Putamen (tissue), 1 donor: ENCODE results near the gene SOAT2.
"Not testable (repeated sequence)": the region's sequence is repeated elsewhere in the genome, so short reads cannot be mapped to it uniquely, and the experiment has no call there.

ENCODE experiments used
- DNase-seq: peaks from one replicate; pipeline ENCODE4 v3.0.0-alpha.2; 2016; ENCODE audit warnings: low spot score

The SOAT2 gene

DNA sequence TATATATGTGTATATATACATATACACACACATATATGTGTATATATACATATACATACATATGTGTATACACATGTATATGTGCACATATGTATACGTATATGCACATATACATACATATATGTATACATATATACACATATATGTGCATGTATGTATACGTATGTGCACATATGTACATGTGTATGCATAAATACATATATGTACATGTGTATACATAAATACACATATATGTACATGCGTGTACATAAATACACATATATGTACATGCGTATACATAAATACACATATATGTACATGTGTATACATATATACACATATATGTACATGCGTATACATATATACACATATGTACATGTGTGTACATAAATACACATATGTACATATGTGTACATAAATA, 43.9 kb downstream of the SOAT2 start:
- no peak for DNase-seq

GRCh38 chr12:53147653-53148052, 44.4 kb downstream of the SOAT2 start:
- no peak for DNase-seq

- no peak for DNase-seq
Observed at GRCh38 chr12:53151039-53151438, 47.8 kb downstream of the SOAT2 start.

- DNase-seq = no peak
Observed at GRCh38 chr12:53152390-53152789, 49.1 kb downstream of the SOAT2 start.

DNA sequence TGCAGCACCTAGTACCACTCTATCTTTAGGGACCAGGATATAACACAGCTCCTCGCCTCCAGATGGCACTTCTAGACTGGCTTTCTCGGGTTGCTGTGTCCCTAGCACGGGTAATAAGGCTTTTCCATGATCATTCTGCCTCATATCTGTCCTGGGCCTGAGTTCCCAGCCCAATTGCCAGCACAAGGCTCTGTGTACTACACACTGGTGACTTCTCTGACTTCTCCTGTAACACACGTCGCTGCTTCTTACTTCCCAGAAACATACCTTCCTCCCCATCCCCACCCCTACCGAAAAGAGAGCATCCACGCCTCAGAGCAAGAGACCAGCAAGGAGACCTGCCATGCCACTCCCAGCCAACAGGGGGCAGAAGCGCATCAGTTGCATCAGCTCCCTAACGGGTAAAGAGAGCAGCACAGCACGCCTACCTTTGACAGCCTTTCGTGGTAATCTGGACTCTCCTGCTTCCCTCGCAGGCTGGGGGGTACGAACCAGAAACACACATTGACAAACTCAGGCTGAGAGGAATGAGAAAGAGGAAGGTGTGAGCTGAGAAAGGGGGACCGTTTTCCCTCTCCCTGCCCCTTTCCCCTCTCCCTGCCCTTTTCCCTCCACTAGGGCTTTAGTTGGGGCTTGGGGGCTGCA, 56.0 kb downstream of the SOAT2 start:
- DNase-seq = peak; percentile 45

DNA sequence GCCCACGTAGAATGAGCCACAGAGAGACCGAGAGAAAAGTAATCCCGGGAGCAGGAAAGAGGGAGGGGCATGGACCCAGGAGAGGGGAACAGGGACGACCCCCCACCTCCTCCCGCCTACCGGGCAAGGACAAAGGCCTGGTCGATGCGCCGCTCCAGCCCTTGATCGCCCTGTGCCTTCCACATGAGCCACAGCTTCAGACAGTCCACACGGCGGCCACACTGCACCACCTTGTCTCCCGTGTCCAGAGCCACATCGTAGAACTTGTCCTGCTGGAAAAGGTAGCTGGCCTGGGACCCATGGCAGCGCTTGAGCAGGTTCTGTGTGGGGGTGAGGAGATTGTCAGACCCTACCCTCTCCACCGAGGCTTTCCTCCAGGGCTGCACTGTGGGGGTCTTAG, 56.7 kb downstream of the SOAT2 start:
- no peak for DNase-seq

DNA sequence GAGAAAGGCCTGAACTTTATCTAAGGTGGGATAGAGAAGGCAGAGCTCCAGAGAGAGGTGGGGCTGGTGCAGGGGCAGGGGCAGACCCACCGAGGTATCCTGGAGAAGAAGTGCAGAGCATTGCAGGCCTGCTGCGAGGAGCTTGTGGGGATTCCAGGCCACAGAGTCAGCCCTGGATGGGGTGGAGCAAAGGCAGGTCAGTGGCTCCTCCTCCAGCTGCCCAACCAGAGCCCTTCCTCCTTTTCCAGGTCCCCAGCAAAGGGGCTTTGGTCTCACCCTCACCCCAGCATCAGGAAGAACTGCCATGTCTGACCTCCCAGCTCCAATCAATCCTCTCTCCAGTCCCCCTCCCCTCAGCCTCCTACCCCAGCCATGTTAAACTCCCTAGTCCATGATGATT, 57.4 kb downstream of the SOAT2 start:
- no peak for DNase-seq

- DNase-seq = no peak
Observed at GRCh38 chr12:53161119-53161911, 58.0 kb downstream of the SOAT2 start.

DNA sequence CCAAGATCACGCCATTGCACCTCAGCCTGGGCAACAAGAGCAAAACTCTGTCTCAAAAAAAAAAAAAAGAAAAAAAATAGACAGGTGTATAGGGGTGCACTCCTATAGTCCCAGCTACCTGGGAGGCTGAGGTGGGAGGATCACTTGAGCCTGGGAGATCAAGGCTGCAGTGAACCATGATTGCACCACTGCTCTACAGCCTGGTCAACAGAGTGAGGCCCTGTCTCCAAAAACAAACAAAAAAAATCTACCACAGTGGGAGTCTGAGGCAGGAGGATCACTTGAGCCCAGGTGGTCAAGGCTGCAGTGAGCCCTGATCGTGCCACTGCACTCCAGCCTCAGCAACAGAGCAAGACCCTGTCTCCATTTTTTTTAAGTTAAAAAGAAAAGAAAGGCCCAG, 59.7 kb downstream of the SOAT2 start:
- DNase-seq = not testable (repeated sequence)

- DNase-seq = no peak
Observed at GRCh38 chr12:53166837-53167236, 63.6 kb downstream of the SOAT2 start.

DNA sequence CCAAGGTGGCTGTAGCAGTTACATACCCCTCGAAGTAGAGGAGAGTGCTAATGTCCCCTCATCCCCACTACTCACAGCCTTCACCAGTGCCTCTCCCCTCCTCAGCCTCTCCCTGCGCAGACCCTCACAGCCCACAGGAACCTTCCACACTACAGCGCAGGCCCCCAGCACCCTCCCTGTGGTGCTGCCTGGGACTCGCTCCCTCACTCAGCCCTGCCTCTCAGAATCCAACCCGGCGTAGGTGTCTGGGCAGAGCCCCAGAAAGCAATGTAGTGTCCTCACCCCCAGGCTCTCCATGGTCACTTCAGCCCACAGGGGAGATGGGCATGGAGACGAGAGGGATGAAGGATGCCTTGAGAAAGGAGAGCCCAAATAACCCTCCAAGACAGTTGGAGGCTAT, 66.4 kb downstream of the SOAT2 start:
- DNase-seq = no peak

- DNase-seq = no peak
Observed at GRCh38 chr12:53170215-53170614, 66.9 kb downstream of the SOAT2 start.

DNA sequence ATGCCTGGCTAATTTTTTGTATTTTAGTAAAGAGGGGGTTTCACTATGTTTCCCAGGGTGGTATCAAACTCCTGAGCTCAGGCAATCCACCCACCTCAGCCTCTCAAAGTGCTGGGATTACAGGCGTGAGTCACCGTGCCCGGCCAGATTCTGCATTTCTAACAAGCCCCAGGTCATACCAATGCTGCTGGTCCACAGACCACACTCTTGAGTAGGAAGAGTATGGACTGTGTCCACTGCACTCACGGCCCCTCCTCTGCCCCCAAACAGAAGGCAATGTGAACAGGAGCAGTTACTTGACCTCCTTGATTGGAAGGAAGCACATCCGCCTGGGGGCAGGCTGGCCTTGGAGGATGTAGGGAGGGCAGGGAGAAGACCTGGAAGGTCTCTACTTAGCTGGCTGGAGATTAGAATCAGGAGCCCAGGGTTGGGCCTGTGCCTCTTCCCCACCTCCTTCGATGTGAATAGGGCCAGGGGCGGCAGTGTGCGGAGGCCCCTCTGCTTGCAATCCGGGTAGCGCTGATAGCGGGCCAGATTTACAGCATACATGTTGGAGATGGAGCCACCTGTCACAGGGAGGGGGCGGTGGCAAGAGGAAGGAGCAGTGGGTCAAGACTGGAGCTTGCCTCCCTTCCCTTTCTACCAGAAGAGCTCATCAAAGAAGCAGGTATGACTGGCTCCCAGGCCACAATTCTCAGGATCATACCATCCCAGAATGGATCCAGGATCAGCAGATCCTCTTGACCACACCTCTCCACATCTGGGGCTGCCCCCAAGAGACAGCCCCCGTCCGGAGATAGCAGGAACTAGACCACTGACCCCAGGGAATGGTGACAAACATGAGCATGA, 67.8 kb downstream of the SOAT2 start:
- no peak for DNase-seq

- DNase-seq = no peak
Observed at GRCh38 chr12:53171725-53172329, 68.5 kb downstream of the SOAT2 start.

DNA sequence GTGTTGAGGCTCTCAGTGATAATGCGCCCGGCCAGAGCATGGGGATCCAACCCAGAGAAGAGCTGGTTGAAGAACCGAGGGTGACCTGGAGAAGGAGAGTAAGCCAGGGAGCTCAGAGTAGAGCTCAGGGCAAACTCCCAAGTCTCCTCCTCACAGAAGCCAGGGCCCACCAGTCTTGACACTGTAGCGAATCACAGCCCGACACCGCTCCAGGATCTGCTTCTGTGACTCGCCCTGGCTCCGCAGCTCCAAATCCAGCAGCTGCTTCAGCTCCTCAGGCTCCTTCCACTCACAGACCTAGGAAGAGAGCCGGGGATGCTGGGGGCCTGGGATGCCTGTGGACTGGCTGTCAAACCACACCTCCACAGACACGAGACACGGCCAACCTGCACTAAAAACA, 69.1 kb downstream of the SOAT2 start:
- DNase-seq = no peak

DNA sequence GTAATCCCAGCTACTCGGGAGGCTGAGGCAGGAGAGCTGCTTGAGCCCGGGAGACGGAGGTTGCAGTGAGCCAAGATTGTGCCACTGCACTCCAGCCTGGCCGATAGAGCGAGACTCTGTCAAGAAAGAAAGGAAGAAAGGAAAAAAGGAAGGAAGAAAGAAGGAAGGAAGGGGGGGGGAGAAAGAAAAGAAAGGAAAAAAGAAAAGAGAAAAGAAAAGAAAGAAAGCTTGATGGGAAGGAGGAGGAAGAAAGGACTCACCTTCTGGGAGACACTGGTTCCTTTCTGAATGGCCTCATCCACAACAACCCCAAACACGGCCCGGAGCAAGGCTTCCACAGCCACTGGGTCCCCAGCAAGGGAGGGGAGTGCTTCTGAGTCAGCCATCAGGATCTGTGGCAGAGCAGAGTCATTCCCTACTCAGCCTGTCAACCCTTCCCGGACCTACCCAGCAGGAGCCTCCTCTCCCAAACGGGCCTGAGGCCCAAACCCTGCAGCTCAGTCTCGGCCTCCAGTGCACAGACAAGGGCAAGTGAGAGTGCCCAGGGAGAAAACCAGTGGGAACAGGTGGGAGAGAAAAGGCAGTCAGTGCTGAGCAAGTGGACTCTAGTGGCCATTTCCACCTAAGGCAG, 69.9 kb downstream of the SOAT2 start:
- no peak for DNase-seq
